Stimulated activated CD4-positive, alpha-beta T cell treated with anti-CD3 and anti-CD28 coated beads, Interleukin-1b, Interleukin-23, amount 100 ng/mL, for 1 hour (primary cell): Measurements from ENCODE around the gene C5orf52.
"Not testable (repeated sequence)": the region's sequence is repeated elsewhere in the genome, so short reads cannot be mapped to it uniquely, and the experiment has no call there.

Experiments
- DNase-seq, 2 donors: peaks; one replicate each; pipeline ENCODE4 v3.0.0-alpha.2; 2020; ENCODE audit warnings: low read depth in 2 of 2

C5orf52 gene

DNA sequence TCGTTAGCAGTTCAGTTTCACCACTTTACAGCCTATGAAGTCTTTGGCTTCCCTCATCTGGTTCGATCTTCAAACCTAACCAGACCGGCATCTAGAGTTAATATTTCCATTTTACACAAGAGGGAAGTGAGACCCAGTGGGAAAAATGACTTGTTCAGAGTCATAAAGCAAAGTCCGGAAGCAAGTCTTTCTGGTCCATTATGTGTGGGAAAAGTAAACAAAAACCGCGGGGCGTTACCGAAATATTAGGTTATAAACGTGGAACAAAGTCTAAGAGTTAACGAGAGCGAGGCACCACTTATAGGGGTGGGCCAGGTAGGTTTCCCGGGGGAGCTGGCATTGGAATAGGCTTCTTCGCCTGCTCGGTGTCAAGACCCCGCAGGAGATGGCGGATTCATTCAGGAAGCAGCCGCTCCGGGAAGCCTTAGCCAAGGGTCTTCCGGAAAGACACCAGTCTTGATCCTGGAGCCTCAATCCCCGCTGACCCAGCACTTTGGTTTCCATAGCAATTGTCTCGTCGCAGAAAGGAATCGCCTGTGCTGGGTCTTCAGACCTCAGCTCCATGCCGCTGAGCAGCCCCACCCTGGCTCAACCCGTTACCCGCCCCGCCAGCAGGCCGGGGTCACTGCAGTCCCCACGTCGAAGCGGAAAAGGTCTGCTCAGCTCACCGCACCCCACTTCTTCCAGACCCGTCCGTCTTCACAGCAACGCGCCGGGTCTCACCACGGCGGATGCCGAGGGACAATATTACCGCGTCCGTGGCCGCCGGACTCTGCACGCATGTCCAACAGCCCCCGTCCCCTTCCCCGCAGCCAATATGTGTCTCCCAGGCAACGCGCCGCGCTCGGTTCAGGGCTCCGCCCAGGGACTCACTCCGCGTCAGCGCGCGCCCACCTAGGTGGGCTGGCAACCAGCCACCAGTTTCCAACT lies at the start of gene C5orf52:
C5orf52 (plus strand) TSS at position 872 of the 930 bp plus-strand sequence. CDS start 82 bp downstream, outside the sequence.
- DNase-seq: no peak

DNA sequence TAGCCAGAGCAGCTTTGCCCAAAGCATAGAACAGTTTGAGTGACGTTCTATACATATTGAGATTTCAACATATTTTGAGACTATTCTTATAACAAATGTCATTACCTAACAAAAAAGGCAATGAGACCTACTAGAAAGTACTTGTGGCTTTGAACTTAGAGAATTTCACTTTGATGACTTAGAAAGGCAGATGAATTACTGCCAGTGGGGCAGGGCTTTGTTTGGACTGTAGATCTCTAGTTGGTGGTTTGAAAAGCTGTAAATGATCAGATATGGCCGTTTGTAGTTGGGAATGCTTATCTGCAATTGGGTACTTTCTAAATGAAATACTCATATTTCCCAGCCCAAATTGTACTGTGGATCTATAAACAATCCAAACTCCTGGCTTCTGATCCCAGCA lies 47.2 kb upstream of the C5orf52 start:
- DNase-seq: no peak

DNA sequence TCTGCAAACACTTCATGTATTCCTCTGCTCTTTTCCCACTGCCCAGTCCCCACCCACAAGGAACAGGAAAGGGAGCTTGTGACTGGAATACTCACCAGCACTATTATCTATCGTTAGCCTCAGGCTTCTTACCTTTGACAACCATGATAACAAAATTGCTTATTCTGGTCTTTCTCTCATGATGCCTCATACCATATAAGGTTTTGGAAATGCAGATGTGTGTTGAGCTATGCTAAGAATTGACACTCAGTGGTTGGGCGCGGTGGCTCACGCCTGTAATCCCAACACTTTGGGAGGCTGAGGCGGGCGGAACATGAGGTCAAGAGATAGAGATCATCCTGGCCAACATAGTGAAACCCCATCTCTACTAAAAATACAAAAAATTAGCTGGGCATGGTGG lies 44.5 kb upstream of the C5orf52 start:
- no peak for DNase-seq

DNA sequence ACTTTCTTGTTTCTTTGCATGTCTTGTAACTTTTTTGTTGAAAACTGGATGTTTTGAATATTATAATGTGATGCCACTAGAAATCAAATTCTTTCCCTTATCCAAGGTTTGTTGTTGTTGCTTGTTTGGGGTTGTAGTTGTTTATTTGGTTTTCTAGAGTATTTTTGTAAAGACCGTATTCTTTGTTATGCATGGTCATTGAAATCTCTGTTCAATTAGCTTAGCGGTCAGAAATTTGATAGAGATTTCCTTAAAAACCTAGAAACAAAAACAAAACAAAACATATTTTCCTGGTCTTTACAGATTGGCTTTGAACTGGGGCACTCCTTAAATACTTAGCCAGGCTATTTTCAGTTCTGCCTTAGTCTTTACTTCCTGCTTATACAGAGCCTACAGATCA lies 41.0 kb upstream of the C5orf52 start:
- DNase-seq: no peak

DNA sequence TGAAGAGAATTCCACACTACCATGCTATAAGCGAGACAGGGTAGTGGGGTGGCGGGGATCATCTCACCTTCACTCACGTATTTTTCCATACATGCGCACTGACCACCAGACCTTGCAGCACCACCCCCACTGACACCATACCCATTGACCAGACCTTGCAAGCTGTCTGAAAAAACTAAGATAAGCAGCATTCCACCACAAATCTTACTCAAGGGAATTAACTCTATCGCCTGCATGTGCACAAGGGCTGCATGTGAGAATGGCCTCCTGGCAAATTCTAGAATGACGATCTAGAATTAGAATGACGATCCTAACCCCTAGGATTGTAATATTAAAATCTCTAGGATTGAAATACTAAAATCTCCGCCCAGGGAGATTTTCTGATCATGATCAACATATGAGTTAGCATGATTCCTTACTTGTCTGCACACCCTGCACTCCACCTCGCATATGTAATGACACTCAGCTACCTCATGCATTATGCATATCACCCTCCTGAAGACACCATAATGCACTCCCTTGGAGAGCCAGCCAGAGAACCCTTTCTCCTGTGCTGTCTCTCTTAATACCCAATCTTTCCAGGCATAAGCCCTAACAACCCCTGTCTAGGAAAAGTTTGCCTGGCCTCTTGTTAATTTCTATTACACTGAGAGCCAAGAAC lies 30.8 kb upstream of the C5orf52 start:
- no peak for DNase-seq

DNA sequence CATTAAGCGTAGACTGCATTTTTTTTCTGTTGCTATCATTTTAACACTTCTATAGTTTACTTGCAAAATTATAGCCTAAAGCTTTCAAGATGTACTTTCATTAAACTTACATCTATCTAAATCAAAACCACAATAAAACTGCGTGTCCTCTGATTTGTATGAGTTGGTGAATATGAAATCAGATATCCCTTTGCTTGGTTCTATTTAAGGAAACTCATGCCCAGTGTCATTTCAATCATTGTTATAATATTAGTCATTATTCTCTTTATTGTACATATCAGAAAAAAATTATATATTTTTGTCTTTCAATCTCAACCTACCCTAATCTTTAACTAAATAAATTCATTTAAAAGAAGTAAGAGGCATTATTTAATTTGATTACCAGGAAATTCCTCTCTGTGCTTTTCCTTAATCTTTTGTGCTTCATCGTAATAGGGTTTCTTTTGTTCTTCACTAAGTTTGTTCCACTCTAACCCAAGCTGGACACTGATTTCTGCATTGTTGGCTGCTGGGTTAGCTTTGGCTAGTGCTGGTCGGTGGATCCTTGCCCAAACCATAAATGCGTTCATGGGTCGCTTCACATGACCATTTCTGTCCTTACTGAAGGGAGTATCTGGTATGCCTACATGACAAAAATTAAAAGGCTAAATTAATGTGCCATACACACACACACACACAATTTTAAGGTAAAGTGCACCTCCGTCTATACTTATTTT lies 22.9 kb upstream of the C5orf52 start:
- no peak for DNase-seq

DNA sequence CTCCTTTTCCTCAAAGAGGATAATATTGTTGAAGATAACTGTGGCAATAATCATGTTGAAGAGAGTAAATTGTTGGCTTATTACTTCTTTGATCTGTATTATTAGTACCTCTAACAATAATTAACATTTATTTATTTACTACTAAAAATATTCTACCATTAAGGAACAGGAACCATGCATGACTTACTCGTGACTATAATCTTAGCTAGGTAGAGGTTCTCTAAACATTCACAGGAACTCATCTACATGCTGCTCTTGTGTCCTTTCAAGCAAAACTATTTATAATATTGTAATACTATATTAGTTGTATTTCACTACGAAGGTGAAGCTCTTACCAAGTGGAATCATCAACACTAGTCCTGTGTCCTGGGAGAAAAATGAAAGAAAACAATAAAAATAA lies 22.2 kb upstream of the C5orf52 start:
- no peak for DNase-seq

DNA sequence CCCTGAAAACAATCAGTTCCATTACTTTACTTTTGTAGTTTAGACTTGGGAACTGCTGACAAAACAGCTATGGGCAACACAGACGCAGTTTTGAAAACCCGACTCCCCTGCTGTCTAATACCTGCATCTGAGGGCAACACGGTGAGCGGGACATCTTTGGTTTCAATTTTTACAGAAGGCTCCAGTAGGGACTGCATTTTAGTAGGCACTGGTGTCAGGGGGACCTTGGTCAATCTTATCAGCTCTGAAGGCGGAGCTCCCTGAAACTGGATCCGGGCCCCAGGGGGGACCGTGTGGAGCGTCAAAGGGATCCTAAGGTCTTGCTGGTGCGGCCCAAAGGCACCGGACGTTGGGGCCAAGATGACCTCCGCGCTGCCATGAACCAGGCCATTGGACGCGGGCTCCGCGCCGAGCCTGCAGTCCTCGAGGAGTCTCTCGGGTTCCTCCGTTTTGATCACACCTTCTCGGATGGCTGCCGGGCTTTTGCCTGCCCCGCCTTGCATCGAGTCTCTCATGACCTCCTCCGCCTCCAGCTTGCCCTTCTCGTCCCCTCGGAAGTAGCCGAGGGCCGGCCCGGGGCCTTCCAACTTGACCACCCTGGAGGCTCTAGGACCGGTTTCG lies 20.2 kb upstream of the C5orf52 start:
- no peak for DNase-seq

DNA sequence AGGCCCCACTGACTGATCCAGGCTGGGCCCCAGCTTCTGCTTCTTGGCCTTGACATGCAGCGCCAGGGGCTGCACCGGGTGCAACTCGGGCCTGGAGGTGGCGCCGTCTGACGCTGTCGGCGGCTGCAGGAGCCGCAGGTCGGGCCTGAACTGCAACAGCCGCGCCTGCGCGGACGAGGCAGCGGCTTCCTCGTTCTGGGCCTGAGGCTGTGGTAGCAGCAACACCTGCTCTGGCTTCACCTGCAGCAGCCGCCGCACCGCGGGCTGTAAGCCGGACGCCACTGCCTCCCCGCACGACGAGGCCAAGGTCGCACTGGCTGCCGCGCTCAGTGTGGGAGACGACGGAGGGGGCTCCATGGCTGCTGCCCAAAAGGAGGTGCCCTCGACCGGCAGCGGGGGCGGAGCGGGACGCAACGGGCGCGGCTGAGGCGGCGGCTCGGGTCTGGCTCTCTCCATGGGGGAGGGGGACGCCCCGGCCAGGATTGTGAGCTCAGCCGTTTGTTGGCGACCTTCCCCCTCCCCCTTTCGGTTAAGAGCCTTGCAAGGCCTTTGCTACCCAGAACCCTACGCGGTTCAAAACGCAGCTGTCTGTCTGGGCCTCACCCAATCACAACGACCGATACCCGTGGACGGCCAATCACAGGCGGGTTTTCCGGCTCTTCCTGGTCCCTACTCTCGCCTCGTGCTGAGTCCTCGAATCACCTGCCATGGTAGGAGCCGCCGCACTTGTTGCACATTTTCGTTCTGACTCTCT lies 19.5 kb upstream of the C5orf52 start:
- peak; percentile 42 to 61 for DNase-seq

DNA sequence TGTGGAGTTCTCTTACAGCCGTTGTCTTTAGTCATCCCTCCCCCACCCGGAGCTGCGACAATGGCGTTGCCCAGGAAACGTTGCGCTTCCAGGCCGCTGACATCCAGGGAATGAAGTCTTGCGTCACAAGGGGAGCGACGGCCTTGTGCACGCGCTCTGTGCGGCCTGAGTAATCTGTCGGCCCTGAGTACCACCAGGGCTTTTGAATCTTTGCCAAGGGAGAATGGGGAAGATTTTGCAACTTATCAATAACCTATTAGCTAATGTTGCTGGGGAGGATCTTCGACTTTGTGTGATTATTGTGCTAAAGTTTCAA lies 19.0 kb upstream of the C5orf52 start, which contains the start of gene SOX30:
SOX30 (minus strand) TSS at position 62 of the 316 bp plus-strand sequence. CDS start 360 bp downstream, outside the sequence.
- DNase-seq: no peak

DNA sequence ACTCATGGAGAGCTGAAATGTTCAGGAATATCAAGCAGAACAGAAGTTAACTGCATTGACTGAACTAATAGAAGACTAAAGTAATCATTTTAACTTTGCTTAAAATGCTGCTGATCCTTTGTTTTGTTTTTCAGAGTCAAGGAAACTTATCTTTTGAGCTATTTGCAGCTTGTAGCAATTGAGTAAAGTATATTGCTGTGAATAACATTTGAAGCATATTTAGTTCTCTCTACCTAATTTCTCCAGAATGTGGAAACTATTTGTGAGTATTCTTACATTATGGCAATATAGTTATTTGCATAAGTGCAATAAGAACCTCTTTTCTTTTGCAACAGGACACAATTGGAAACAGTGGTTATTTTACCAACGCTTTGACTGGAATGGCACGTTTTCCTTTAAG lies 13.8 kb upstream of the C5orf52 start:
- no peak for DNase-seq

DNA sequence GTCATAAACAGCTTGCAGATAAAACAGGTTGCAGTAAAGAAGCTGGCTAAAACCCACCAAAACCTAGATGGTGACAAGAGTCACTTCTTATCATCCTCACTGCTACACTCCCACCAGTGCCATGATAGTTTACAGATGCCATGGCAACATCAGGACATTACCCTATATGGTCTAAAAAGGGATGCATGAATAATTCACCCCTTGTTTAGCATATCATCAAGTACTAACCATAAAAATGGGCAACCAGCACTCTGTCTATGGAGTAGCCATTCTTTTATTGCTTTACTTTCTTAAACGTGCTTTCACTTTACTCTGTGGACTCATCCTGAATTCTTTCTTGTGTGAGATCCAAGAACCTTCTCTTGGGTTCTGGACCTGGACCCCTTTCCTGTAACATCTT lies 12.4 kb upstream of the C5orf52 start:
- no peak for DNase-seq

DNA sequence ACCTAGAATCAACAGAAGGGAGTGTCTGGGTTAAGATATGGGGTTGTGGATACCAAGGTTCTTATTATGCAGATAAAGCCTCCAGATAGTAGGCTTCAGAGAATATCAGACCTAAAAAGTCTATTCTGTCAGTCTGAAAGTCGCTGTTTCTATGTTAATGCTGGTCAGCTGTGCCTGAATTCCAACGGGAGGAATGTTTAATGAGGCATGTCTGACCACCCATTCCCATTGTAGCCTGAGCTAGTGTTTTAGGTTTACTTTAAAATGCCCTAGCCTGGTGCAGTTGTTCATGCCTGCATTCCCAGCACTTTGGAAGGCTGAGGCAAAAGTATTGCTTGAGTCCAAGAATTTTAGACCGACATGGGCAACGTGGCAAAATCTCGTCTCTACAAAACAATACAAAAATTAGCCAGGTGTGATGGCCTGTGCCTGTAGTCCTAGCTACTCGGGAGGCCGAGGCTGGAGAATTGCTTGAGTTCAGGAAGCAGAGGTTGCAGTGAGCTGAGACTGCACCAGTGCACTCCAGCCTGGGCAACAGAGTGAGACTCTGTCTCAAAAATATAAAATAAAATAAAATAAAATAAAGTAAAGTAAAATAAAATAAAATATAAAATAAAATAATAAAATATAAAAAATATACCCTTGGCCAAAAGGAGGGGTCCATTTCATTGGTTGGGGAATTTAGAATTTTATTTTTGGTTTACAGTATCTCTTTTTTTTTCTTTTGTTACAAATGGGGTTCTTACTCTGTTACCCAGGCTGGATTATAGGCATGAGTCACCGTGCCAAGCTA lies 11.3 kb upstream of the C5orf52 start:
- DNase-seq: no peak

DNA sequence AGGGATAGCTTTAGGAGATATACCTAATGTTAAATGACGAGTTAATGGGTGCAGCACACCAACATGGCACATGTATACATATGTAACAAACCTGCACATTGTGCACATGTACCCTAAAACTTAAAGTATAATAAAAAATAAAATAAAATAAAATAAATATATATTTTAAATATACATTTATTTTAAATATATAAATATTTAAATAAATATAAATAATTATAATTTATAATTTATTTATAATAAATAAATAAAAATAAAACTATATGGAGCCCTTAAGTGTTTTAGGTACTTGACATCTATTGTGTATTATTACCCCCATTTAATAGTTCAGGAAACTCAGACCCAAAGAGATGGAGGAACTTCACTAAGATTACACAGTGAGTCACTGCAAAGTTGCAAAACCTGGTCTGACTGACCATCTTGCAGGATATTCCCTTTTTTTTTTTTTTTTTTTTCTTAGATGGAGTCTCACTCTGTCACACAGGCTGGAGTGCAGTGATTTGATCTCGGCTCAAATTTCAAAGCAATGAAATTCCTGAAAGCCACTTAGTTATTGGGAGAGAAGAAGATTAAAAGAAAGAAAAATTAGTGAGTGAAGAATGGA lies 5.8 kb upstream of the C5orf52 start:
- DNase-seq: no peak

DNA sequence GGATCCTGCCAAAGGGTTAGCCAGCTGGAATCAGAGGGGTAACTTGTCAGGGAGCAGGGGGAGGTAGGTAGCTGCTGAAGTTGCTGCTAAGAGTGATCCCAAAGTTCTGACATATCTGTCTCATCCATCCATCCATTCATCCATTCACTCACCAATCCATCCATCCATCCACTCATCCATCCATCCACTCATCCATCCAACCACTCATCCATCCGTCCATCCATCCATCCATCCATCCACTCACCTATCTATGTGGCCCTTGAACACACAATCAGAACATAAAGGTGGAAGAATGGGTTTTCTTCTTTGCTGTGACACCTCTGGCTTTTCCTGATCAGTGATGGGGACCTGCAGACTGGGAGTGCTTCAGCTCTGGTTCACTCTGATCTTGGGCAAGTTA lies 3.0 kb upstream of the C5orf52 start:
- DNase-seq: no peak

DNA sequence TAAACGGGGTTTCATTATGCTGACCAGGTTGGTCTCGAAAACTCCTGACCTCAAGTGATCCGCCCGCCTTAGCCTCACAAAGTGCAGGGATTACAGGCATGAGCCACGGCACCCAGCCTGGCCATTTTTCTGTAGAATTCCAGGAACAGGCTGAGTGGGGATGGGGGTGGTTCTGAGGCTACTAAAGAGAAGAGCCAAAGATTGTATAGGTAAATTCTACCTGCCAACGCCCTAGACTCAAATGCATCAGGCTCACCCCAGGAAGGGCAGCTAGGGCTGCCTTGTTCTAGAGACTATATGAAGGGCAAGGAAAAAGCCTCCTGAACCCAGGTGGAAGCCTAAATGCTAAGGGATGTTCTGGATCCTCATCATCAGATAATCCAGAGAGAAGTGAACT lies 1.6 kb upstream of the C5orf52 start:
- DNase-seq: no peak

DNA sequence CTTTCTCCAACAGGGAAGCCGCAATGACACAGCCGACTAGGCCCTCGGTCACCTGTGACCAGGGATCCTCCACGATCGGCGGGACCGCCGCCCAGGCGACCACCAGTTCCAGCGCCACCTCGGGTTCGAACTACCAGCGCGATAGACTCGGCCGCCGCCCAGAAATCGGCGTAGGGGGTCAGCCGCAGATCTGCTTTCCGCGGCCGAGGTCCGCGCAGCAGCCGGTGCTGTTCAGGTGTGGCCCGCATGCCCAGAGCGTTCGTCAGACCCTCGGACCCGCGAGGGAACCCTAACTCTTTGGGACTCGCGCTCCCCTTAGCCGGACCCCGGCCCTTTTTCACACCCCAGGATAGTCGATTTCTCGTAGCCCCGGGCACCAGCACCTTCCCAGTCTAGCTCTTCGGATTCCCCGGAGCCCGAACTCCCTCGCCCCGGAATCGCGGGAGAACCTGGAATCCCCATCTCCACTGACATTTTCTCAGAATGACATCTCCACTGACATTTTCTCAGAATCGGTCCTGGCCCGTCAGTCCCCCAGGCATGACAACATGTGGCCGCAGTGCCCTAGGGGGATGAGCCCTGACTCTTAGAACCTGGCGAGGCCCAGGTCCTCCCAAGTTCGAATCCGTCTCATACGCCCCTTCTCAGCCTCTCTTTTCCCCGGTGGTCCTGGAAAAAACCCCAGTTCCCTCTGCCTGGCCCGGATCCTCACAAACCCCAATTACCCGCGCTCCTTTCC lies 428 bp downstream of the C5orf52 start:
- DNase-seq: no peak

DNA sequence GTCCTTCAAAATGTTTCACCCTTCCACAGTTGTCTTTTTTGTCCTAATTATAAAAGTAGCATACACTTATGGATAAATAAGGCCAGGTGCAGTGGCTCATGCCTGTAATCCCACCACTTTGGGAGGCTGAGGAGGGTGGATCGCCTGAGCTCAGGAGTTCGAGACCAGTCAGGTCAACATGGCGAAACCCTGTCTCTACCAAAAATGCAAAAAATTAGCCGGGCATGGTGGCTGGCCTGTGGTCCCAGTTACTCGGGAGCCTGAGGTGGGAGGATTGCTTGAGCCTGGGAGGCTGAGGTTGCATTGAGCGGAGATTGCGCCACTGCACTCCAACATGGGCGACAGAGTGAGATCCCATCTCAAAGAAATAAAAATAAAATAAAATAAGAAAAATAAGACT lies 1.6 kb downstream of the C5orf52 start:
- no peak for DNase-seq

DNA sequence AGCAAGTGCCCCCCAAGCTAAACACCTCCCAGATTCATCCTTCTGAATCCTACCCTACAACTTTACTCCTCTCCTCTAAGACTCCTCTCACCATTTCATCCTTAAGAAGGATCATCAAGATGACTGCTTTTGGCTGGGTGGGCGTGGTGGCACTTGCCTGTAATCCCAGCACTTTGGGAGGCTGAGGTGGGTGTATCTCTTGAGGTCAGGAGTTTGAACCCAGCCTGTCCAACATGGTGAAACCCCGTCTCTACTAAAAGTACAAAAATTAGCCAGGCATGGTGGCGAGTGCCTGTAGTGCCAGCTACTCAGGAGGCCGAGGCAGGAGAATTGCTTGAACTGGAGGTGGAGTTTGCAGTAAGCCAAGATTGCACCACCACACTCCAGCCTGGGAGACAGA lies 3.0 kb downstream of the C5orf52 start:
- not testable (repeated sequence) for DNase-seq
